Testis (tissue), 5 donors: ENCODE data around the gene STYXL2. TPM values are rescaled to one million over a fixed set of nuclear protein-coding genes. Genes with fewer than 3 reads are reported as not detected.
A peak's percentile ranks its signal among the peaks of the same experiment; 100 is the strongest.

Source experiments
- DNase-seq: peaks from one replicate; pipeline ENCODE4 v3.0.0-alpha.2; 2019
- H3K27ac ChIP-seq, 2 donors: fragments of 200-600 bp; sonication (generic); one replicate each; pipeline ENCODE4 v1.5.1; 2019
- H3K27me3 ChIP-seq: fragments of 200-600 bp; sonication (generic); one replicate; pipeline ENCODE4 v1.5.1; 2019
- H3K36me3 ChIP-seq: fragments of 200-600 bp; sonication (generic); one replicate; pipeline ENCODE4 v1.5.1; 2017; ENCODE audit warnings: low read depth; ENCODE audit errors: missing control alignments
- H3K4me1 ChIP-seq: fragments of 200-600 bp; sonication (generic); one replicate; pipeline ENCODE4 v1.5.1; 2019
- H3K4me3 ChIP-seq, 2 donors: fragments of 200-600 bp; sonication (generic); one replicate each; pipeline ENCODE4 v1.5.1; 2017 to 2019
- H3K9me3 ChIP-seq: fragments of 200-600 bp; sonication (generic); one replicate; pipeline ENCODE4 v1.5.1; 2017
- POLR2A ChIP-seq: fragments of 450-650 bp; IDR thresholded peaks from one replicate; pipeline ENCODE4 v1.6.1; 2017; ENCODE audit warnings: antibody characterized with exemption, mild to moderate bottlenecking, moderate library complexity
- WGBS, 2 donors: methylation state at CpG; one replicate each; pipeline ENCODE4 v1.1.5; 2018; 5-methylcytosine and 5-hydroxymethylcytosine counted together
- intact Hi-C: fragments of 100-400 bp; cut with DNase I; formaldehyde crosslinking; loops from one replicate; pipeline ENCODE4 v1.15.1; 2023; ENCODE audit warnings: low total_unique reads
- long read RNA-seq, 2 donors: transcript quantifications; one replicate each; lab custom pipeline, GENCODE V29; 2026
- polyA plus RNA-seq: library from polyadenylated mRNA; stranded (reverse); fragments of 350-450 nt; fragmentation: Illumina TruSeq; extraction: RNeasy Lipid Tissue Mini Kit (QIAGEN cat#74804); gene quantifications from one replicate; pipeline ENCODE4 v1.2.3, GENCODE V29; 2014; ENCODE audit warnings: low read depth, low replicate concordance; ENCODE audit not compliant: insufficient read depth
- total RNA-seq, 2 donors: library from RNA; depleted of rRNA; stranded (reverse); fragments of >200 nt; gene quantifications; one replicate each; pipeline ENCODE4 v1.2.3, GENCODE V29; 2016
- TF ChIP-seq, protein P1 (sequence below), 3 experiments: fragments of 450-650 bp in 2 of 3; fragments of 200-600 bp in 1 of 3; sonication (generic) in 1 of 3; IDR thresholded peaks; one replicate each; pipeline ENCODE4 v1.5.1; 2016 to 2019; ENCODE audit warnings: antibody characterized with exemption in 3 of 3, mild to moderate bottlenecking in 2 of 3, moderate library complexity in 1 of 3

STYXL2 gene
- 1 to 10 TPM in 1 of 2 donors, under 1 TPM in 1; 0.19 to 1.0 TPM for total RNA-seq
- polyA plus RNA-seq: 0.99 TPM
- long read RNA-seq, donor 1: 0 reads
- long read RNA-seq, donor 2: 0 reads

DNA sequence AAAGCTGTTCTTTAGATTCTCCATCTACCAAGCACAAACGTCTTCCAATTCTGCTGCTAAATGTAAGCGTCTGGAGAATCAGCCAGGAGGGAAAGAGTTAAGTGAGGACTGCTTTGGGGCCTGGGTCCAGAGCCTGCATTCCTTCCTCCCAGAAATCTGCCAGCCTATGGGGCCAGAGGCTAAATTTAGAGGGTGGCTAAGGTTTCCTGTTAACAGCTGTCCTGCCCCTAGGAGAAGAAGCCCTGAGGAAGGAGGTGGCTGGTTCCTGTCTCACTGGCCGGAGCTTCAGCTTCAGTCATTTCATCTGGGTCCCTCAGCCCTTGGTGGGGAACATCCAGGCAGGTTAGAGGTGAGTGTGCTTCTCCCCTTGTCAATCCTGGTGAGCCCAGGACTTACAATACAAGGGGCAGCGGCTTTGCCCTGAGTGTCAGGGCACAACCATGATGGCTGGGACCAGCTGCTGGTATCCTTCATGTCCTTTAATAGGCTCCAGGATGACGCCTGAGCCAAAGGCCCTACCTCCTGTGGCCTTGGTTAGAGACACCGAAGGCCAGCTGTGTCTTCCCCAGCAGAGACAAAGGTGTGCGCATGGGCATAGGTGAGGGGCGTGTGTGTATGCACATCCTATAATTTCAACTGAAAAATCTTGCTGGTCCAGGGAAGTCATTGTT lies at the start of gene STYXL2:
Gene STYXL2, plus strand, starts transcription at position 230 of the 671 bp plus-strand sequence. CDS start 775 bp downstream, outside the sequence.
- DNase-seq: no peak
- Histone ChIP-seq H3K27me3 (no peaks in the 10 kb centered on the region), H3K4me1 (no peaks in the 10 kb centered on the region), H3K27ac (no peak within 1 kb of the TSS), H3K9me3 (no peaks in the 10 kb centered on the region), H3K4me3 (no peak within 1 kb of the TSS), H3K36me3 (no peaks in the 10 kb centered on the region)
- intact Hi-C loops: no loop called here
- TF ChIP-seq POLR2A: no peak
- TF ChIP-seq, protein P1, sequence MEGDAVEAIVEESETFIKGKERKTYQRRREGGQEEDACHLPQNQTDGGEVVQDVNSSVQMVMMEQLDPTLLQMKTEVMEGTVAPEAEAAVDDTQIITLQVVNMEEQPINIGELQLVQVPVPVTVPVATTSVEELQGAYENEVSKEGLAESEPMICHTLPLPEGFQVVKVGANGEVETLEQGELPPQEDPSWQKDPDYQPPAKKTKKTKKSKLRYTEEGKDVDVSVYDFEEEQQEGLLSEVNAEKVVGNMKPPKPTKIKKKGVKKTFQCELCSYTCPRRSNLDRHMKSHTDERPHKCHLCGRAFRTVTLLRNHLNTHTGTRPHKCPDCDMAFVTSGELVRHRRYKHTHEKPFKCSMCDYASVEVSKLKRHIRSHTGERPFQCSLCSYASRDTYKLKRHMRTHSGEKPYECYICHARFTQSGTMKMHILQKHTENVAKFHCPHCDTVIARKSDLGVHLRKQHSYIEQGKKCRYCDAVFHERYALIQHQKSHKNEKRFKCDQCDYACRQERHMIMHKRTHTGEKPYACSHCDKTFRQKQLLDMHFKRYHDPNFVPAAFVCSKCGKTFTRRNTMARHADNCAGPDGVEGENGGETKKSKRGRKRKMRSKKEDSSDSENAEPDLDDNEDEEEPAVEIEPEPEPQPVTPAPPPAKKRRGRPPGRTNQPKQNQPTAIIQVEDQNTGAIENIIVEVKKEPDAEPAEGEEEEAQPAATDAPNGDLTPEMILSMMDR (IDR thresholded peaks at IDR 0.05): no peak
- 79 to 90% methylated on average over 4 to 8 of the region's 8 CpGs for WGBS, 2 donors

DNA sequence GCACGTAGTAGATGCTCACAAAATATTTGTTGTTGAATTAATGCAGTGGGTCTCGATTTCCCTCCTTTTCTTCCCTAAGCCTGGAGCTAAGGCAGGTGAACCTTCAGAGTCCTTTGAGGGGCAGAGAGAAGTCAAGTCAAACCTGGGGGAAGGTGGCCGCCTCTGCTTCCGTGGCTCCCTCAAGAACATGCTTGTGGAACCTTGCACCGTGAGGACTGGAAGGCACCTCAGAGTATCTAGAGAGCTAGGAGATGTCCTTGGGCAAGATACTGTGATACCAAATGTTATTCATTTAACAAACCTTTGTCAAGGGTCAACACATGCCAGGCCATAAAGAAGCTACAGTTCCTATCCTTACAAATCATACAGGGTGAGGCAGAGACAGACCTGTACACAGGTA lies 42.0 kb upstream of the STYXL2 start:
- DNase-seq: no peak
- H3K27ac ChIP-seq: no peak overlapping the region
- H3K4me3 ChIP-seq: no peak overlapping the region
- WGBS, 2 donors: 96 to 97% methylated on average over 5 of the region's 5 CpGs
- intact Hi-C loops: no loop called here
- no peaks in the 10 kb centered on the region for H3K27me3 ChIP-seq
- H3K9me3 ChIP-seq: no peaks in the 10 kb centered on the region
- TF ChIP-seq POLR2A: no peak
- TF ChIP-seq, protein P1 (IDR thresholded peaks at IDR 0.05): no peak
- no peaks in the 10 kb centered on the region for H3K4me1 ChIP-seq
- H3K36me3 ChIP-seq: no peaks in the 10 kb centered on the region

DNA sequence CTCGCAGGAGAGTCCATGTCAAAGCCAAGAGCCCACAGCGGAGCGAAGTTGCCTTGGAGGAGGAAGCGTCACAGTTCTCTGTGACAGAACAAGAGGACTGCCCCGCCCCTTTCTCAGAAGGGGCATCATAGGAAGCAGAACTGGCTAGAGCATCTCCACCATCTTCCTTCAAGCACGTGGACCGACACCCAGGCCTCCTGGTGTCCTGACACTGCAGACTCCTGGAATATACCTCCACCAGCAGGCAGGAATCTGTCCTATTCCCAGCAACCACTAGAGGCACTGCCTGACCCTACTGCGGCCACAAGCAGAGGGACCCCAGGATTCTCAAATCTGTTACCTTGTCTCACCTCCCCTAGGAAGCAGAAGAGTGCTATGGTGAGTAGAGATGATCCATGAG lies 41.5 kb upstream of the STYXL2 start:
- intact Hi-C loops: no loop called here
- H3K27me3 ChIP-seq: no peaks in the 10 kb centered on the region
- TF ChIP-seq, protein P1 (IDR thresholded peaks at IDR 0.05): peak in 2 of 3 experiments; percentile 34 to 36
- no peak for TF ChIP-seq POLR2A
- H3K27ac ChIP-seq: no peak overlapping the region
- H3K4me1 ChIP-seq: no peaks in the 10 kb centered on the region
- 80 to 87% methylated on average over 8 of the region's 8 CpGs for WGBS, 2 donors
- H3K4me3 ChIP-seq: no peak overlapping the region
- H3K36me3 ChIP-seq: no peaks in the 10 kb centered on the region
- H3K9me3 ChIP-seq: no peaks in the 10 kb centered on the region
- DNase-seq: no peak

DNA sequence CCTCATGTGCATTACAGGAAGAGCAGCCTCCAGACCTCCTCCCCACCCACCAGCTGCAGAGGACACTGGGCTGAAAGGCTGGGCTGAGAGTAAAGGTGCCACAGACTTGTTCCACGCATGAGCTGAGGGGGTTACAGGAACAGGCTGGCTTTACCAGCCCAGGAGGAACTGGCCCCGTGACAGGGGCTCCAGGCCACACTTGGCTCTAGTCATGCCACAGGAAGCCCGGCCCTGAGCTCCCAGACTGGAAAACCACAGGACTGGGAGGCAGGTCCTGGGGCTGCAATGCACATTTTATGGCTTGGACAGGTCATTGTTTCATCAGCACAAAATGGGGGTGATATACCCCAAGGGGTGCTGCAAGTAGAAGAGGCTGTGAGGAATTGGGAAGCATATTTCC lies 39.3 kb upstream of the STYXL2 start:
- Histone ChIP-seq H3K4me1 (no peaks in the 10 kb centered on the region), H3K27me3 (no peaks in the 10 kb centered on the region), H3K9me3 (no peaks in the 10 kb centered on the region), H3K4me3 (no peak overlapping the region), H3K36me3 (no peaks in the 10 kb centered on the region), H3K27ac (no peak overlapping the region)
- intact Hi-C loops: no loop called here
- 63% methylated on average over 3 of the region's 3 CpGs; no CpG with 5 or more reads in 1 of the 2 donors for WGBS, 2 donors
- no peak for DNase-seq
- TF ChIP-seq, protein P1 (IDR thresholded peaks at IDR 0.05): no peak
- TF ChIP-seq POLR2A: no peak
